ENCODE data around the gene TTI1.
"Not testable (repeated sequence)": the region's sequence is repeated elsewhere in the genome, so short reads cannot be mapped to it uniquely, and the experiment has no call there.

TTI1 gene

GRCh38 chr20:37969949-37970855, 63.1 kb downstream of the TTI1 start:
- TF ChIP-seq, protein P1, sequence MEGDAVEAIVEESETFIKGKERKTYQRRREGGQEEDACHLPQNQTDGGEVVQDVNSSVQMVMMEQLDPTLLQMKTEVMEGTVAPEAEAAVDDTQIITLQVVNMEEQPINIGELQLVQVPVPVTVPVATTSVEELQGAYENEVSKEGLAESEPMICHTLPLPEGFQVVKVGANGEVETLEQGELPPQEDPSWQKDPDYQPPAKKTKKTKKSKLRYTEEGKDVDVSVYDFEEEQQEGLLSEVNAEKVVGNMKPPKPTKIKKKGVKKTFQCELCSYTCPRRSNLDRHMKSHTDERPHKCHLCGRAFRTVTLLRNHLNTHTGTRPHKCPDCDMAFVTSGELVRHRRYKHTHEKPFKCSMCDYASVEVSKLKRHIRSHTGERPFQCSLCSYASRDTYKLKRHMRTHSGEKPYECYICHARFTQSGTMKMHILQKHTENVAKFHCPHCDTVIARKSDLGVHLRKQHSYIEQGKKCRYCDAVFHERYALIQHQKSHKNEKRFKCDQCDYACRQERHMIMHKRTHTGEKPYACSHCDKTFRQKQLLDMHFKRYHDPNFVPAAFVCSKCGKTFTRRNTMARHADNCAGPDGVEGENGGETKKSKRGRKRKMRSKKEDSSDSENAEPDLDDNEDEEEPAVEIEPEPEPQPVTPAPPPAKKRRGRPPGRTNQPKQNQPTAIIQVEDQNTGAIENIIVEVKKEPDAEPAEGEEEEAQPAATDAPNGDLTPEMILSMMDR (IDR thresholded peaks at IDR 0.05; ENCODE audit: borderline replicate concordance, control extremely low read depth, extremely low read depth, insufficient read depth, missing control alignments): no peak
- in situ Hi-C loops (cut with MboI; ENCODE audit: low sequenced_read_pairs, unreplicated experiment): no loop called here
- DNase-seq (ENCODE audit: low spot score): no peak

DNA sequence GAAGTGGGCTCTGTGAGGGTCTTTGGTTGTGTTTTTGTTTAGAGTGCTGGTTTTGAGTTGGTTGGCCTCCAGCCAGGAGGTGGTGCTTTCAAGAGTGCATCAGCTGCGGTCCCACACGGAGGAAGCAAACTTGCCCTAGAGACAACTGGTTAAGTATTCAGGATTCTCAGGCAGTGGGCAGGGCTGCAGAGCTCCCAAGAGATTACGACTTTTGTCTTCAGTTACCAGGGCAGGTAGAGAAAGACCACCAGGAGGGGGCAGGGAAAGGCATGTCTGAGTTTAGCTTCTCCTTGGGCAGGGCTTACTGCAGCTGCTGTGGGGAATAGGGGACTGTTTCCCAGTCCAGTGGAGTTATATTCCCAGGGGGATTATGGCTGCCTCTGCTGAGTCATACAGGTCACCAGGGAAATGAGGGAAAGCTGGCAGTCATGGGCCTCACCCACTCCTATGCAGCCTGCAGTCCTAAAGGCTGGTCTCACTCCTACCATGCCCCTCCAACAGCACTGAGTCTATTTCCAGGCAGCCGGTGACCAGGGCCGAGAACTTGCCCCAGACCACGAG, 64.3 kb downstream of the TTI1 start:
- no peak for DNase-seq (ENCODE audit: low spot score)
- in situ Hi-C loops (cut with MboI; ENCODE audit: low sequenced_read_pairs, unreplicated experiment): no loop called here
- TF ChIP-seq, protein P1 (IDR thresholded peaks at IDR 0.05; ENCODE audit: borderline replicate concordance, control extremely low read depth, extremely low read depth, insufficient read depth, missing control alignments): no peak

- DNase-seq (ENCODE audit: low spot score); in situ Hi-C loops (cut with MboI; ENCODE audit: low sequenced_read_pairs, unreplicated experiment): not testable (repeated sequence)
Measured at GRCh38 chr20:37963483-37963882, 69.8 kb downstream of the TTI1 start.

DNA sequence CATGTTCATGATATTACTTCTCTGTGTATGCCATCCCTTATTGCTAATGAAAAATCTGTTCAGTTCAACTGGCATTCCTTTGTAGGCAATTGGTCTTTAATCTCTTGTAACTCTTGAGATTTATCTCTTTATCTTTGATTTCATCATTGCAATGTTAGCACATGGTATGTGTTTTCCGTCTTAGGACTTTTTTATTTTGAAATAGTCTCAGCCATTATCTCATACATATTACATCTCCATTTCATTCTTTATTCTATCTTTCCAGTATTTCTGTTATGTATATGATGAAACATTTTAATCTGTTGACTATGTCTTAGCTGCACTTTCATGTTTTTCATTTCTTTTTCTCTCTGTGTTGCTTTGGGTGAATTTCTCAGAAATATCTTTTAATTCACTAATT, 72.2 kb downstream of the TTI1 start:
- DNase-seq (ENCODE audit: low spot score): no peak
- TF ChIP-seq, protein P1 (IDR thresholded peaks at IDR 0.05; ENCODE audit: borderline replicate concordance, control extremely low read depth, extremely low read depth, insufficient read depth, missing control alignments): no peak
- in situ Hi-C loops (cut with MboI; ENCODE audit: low sequenced_read_pairs, unreplicated experiment): no loop called here

- in situ Hi-C loops (cut with MboI; ENCODE audit: low sequenced_read_pairs, unreplicated experiment): no loop called here
- no peak for DNase-seq (ENCODE audit: low spot score)
Measured at GRCh38 chr20:37958856-37959520, 74.3 kb downstream of the TTI1 start.

GRCh38 chr20:37956107-37956585, 77.1 kb downstream of the TTI1 start:
- TF ChIP-seq, protein P1 (IDR thresholded peaks at IDR 0.05; ENCODE audit: borderline replicate concordance, control extremely low read depth, extremely low read depth, insufficient read depth, missing control alignments): no peak
- DNase-seq (ENCODE audit: low spot score): no peak

More at GRCh38 chr20:37958856-37959520, 74.3 kb downstream of the TTI1 start:
- TF ChIP-seq, protein P1 (IDR thresholded peaks at IDR 0.05; ENCODE audit: borderline replicate concordance, control extremely low read depth, extremely low read depth, insufficient read depth, missing control alignments): no peak

More at GRCh38 chr20:37956107-37956585, 77.1 kb downstream of the TTI1 start:
- in situ Hi-C loops (cut with MboI; ENCODE audit: low sequenced_read_pairs, unreplicated experiment): no loop called here

Data from GM13976 (cell line).